Stimulated activated CD4-positive, alpha-beta T cell treated with anti-CD3 and anti-CD28 coated beads, Interleukin-4, amount 100 ng/mL, for 1 hour (primary cell): ENCODE measurements around the gene DCLK1.

Experiments
- DNase-seq: peaks from one replicate; pipeline ENCODE4 v3.0.0-alpha.2; 2020

Gene DCLK1

DNA sequence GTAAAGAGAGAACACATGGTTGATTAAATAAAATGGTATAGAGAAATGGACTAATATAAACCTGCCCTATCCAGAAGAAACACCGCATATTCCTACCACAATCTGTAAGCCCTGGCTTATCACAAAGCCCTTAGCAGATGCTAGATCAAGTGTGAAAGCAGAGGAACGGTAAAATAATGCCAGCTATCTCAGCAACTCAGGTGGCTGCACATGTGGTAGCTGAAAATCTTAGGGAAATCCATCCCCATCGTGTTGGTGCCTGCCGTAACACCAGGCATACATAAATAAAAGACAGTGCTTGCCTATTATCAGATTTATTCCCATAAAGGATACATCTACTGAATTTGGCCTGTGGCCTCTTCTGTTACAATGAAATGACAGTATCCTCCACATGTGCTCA, 350.6 kb downstream of the DCLK1 start:
- no peak for DNase-seq

DNA sequence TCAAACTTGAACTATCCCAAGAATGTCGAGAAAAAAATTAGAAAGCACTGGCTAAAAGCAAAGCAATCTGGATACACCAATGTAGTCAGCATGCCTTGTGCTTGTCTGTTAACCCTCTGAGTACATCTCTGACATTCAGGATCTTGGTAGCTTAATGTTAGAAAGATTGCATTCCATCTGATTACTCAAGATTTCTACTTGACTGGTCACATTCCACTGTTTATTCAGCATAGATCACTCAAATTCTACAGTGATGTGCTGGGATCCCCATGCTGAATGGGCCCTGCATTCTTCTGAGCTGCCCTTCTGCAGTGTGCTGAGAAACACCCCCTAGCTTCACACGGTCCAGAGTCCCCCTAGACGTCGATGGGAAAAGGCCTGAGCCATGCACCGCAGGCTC, 359.3 kb downstream of the DCLK1 start:
- DNase-seq: no peak

DNA sequence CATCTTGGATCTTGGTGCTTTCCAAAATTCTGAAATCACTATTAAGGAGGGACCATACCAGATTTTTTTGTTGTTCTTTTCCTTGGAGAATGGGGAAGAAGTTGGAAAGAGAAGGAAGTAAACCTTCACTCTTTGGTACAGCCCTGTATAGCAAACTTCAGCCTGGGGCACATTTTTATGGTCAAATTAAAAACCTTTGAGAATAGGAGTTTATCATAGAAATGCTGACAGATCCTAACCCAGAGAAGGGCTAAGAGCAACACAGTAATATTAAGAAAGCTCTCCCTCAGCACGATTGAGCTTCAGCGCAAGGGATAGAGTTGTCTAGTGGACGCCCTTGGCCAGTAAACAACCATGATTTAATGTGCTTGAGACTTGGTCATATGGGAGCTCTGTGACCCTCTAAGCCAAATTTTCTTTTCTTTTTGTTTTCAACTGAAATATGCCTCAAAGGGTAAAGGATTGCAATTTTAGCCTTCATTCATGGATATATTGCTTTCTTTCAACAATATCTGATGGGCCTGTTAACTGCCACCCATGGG, 360.4 kb downstream of the DCLK1 start:
- no peak for DNase-seq

DNA sequence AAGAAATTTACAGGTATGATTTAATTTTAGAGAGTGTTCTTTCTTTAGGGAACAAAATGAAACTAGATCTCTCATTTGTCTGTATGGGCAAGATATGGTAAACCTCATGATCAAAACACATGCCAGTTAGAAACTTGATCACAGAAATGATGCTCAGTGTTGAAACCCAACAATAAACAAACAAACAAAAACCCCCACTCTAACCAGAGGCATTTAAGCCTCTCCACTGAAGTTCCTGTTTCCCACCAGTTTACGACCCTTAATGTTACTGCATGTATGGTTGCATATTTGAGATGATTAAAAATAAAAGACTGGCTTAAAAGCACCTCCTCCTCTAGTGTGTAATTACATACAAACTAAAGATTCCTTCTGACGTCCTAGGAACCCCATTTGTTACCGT, 361.4 kb downstream of the DCLK1 start:
- DNase-seq: no peak

DNA sequence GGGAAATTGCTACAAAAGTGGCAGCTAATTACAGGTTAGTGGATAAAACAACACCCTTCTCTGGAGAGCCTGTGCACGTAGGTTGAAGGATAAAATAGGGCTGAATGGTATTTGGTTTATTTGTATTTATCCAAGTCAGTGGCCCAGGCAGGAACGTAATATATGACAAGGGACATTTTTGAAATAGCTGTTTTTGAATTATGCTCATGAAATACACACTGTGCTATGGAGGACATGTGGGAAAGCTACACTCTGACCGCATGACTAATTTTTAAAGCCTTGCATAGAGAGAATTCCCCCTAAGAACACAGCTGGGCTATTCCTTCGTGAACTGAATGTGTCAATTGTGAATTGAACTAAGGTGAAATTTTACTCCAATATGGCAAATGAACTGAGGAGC, 362.6 kb downstream of the DCLK1 start:
- DNase-seq: no peak

DNA sequence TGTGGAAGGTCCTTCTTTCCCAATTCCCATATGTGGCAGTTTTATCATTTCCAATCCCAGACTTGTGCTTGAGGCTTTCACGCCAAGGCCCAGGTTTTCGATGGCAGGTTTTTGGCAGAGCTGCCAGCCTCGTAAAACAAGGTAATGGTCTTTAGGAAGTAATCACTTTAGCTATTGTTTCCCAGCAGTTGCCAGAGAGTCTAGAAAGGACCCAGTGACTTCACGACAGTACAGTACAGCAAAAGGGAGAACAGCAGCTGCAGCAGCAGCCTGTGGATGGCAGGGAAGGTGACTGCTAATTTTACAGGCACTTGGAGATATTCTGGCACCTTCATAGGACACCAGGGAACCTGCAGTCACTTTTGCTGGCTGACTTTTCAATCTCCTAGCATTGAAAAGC, 363.1 kb downstream of the DCLK1 start:
- DNase-seq: no peak

DNA sequence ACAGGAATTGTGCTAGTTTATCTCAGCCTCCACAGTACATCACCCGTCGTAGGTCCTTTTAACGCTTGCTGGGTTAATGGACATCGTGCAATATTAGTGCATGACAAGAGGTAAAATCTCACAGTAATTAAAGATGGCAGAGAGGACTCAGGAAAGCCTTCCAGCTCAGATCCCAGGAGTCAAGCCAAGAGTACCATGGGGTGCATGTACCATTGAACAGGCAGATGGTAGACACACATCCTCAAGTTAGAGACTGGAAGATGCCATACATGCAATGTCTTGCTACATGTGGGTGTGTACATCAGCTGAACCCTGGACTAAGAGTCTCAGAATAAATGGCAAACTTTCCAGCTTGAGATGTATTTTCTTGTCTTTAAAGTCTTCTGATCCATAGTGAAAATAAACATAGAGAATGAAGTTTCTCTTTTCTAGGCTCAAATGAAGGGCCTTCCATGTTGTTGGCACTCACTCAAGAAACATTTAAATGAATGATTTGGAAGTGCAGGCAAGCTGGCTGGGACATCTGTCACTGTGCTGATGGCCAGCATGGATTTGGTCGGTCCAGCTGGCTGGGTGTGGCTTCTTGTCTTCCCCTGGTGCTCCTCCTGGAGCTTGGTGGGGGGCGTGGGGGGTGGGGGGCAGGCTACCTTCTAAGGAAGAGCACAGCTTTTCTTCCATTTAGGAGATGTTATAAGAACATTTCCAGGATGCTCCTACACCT, 363.8 kb downstream of the DCLK1 start:
- DNase-seq: no peak

DNA sequence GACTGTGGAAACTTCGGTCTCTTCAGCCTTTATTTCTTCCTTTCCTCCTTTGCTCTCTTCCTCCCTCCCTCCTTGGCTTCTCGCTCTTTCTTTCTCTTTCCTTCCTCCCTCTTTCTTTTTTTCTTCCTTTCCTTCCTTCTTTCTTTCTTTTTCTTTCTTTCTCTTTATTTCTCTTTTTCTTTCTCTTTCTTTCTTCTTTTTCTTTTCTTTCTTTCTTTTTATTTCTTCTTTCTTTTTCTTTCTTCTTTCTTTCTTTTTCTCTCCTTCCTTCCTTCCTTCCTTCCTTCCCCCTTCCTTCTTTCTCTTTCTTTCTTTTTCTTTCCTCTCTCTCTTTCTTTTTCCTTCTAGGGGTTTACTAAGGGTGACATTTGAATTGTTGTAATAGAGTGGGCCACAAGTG, 364.5 kb downstream of the DCLK1 start:
- DNase-seq: no peak

DNA sequence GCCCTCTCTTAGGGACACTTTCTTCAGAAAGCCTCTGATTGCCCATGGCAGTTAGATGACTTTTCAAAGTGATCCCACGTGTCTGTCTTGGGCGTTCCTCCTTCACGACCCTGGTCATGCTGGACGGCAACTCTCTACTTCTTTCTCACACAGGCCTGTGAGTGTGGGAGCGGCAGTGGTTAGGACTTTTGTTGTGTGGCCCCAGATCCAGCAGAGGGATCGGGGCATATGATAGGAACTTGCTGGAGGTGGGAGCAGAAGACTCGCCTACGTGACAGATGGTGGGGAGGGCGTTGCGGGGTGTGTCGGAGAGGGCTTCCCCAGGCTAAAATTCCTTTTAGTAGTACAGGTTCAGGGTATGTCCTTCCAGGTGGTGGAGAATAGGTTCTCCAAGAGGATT, 365.2 kb downstream of the DCLK1 start:
- no peak for DNase-seq

DNA sequence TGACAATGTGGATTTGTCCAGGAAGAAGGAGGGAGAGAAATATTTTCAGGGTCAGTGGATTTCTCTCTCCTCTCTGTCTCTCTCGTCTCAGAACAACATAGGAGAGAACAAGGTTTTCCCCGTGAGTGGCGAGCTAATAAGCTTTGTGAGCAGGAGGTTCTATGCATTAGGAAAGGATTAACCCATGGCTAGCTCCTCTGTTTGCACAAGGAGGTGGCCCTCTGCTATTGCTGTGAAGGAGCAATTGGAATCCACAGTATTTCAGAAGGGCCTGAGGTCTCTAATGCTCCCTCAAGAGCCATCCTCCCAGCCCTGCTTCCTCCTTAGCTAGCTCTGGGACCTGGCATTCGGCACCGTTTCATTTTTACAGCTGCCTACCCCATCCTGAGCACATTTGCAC, 365.8 kb downstream of the DCLK1 start:
- no peak for DNase-seq

DNA sequence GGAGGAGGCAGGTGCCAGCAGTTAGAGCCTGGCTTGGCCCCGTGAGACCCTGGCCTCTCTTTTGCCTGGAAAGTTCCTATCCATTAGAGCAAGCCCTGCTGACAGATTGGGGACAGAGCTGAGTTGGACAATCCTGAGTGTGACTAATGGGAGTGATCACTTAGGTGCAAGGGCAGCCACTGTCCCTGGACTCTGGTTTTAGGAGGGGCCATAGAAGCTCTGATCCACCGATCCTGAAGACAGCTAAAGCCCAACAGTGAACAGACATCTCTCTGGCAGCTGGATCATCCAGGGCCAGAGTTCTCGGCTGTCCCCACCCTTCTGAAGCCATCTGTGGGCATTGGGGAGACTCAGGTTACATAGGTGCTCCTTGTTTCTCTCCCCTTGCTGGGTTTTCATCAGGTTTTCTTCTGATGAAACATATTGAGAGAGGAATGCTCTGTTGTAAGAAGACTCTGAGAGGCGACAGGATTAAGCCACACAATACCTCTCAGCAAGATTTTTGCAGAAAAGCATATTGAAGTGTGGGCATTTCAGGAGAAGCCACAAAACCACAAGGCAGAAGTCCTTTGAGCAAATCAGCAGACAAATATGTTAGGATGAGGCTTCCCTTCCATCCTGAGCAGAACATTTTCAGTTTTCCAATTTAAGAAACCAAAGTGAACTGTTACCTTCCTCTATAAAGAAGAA, 366.7 kb downstream of the DCLK1 start:
- no peak for DNase-seq

DNA sequence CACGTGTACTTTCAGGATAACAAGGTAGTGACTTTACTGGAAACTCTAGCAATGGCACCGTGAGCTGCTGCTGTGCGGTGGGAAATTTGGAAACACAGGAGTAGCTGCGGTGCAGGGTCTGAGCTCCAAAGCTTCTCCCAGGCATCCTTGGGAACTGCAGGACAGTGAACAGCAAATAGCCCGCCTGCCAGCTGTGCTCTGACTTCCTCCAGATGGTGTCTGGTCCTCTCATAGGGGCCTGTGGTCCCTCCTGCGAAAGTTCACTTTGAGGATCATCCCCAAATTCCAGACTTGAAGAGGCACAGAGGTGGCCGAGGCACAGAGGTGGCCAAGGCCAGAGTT, 367.4 kb downstream of the DCLK1 start:
- no peak for DNase-seq

DNA sequence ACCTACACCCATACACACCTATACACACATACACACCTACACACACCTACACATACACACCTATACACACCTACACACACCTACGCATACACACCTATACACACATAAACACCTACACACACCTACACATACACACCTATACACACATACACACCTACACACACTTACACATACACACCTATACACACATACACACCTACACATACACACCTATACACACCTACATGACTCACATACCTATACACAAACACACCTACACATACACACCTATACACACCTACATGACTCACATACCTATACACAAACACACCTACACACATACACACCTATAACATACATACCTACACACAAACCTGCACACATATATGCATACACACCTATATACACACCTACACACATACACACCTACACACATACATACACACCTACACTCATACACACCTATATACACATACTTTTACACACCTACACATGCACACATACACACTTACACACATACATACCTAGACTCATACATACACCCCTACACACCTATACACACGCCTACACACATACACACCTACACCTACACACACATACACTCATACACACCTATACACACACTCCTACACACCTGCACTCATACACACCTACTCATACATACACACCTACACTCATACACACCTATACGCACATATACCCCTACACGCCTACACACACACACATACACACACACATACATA, 368.0 kb downstream of the DCLK1 start:
- no peak for DNase-seq

DNA sequence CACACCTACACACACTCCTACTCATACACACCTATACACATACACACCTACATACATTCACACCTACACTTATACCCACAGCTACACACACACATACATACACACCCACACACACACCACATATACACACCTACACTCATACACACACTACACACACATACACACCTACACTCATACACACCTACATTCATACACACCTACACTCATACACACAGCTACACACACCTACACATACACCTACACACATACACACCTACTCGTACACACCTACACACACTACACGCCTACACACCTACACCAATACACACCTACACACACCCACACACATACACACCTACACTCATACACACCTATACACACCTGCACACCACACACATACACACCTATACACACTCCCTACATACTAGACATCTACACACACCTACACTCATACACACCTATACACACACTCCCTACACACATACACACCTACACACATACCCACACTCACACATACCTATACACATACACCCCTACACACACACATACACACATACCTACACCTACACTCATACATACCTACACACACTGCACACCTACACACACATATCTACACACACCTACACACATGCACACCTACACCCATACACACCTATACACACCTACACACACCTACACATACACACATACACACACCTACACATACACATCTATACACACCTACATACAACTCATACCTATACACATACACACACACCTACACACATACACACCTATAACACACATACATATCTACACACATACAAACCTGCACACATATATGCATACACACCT, 369.5 kb downstream of the DCLK1 start:
- no peak for DNase-seq

DNA sequence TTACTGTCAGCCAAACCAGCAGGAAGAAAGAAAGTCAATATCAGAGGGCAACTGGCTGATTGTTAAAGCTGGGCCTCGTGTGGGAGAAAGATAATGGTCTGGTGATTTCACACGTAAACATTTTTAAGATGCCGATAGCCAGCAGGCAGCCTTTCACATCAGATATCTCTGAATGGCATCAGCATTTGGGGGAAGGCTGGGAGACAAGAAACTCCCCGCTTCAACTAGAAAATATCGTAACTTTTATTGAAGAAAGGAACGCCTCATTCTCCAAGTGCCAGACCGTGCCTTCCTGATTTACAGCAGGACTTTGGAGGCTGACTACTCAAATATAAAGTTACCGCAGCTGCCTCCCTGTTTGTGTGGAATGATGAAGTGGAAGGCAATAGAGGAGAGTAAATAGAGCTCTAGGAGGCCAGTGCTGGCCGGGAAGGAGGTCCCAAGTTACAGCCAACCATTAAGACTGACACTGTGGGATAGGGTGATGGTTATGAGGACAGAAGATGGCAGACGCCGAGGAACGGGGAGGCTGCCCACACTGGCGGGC, 370.4 kb downstream of the DCLK1 start:
- no peak for DNase-seq

DNA sequence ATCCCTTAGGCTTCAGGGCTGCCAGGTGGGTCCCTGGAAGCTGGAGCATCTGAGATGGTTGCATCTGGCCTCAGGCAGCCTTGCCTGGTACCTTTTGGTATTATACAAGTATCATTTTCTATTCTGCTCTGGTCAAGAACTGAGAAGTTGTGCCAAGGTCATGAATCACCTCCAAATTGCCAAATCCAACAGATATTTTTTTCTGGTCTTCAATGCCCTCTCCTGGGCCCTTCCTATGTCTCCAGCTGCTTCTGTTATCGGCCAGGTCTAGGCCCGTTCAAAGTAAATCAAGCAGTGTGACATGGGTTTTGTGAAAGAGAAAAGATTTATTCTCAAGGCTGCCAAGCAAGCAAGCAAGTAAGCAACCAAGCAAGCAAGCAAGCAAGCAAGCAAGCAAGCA, 383.6 kb downstream of the DCLK1 start:
- DNase-seq: no peak

DNA sequence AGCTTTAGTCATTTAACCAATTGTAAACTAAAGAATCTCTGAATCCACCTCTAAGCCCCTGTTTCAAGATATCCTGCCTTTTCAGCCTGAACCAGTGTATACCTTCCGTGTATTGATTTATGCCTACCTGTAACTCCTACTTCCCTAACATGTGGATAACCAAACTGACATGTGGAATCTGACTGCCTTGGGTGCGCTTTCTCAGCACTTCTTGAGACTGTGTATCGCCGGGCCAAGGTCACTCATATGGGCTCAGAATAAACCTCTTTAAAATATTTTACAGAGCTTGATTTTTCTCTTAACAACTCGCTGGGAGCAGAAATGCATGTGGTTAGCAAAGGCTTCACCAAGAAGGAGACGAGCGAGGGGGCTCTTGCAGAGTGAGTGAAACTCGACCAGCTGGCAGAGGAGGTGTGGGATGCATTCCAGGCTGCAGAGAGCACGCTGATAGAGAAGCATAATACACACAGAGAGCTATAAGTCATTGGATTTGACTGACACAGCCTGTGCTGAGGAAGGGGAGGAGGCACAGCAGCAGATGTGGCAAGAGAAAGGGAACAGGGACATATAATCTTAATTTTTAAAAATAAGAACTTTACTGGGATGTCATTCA, 386.5 kb downstream of the DCLK1 start:
- no peak for DNase-seq

DNA sequence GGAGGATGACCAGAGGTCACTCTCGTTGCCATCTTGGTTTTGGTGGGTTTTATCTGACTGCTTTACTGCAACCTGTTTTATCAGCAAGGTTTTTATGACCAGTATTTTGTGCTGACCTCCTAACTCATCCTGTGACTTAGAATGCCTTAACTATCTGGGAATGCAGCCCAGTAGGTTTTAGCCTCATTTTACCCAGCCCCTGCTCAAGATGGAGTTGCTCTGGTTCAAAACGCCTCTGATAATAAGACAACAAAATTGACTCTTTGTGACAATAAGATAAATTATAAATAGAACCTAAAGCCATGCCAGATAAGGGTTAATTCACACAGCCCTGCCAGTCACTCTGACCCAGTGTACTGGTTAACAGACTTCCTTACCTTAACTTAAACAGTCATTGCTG, 387.0 kb downstream of the DCLK1 start:
- DNase-seq: no peak

DNA sequence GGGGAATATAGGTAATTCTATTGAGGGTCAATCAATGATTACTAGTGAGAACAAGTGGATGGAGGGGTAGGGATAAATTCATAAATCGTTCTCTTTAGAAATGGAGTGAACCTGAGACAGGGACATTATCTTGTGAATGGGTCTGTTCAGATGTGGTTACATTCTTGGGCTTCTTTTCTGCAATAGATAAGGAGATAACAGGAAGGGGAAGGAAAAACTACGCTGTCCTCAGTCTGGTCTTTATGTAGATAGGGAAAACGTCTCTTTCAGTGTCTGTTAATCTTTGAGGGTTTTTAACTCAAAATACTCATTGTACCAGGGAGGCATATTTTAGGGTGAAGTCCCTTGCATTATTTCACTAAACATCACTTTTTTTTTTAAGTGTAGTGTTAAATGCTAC, 388.0 kb downstream of the DCLK1 start:
- no peak for DNase-seq

DNA sequence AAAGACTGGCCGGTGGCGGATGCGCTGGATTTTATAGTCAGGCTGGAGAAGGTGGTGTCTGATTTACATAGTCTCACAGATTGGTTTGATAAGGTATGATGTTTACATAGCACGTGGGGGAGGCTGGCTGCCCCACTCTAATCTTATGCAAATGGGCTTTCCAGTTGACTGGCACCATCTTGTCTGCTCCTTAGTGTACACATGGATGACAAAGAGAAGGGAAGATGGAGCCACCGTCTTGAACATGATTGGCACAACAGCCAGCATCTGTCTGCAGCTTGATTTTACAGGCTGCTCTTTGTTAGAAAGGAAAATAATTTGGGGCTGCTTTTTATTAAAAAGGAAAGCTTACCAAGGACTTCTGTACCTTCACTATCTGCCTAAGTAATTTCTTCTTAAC, 389.5 kb downstream of the DCLK1 start:
- DNase-seq: no peak

DNA sequence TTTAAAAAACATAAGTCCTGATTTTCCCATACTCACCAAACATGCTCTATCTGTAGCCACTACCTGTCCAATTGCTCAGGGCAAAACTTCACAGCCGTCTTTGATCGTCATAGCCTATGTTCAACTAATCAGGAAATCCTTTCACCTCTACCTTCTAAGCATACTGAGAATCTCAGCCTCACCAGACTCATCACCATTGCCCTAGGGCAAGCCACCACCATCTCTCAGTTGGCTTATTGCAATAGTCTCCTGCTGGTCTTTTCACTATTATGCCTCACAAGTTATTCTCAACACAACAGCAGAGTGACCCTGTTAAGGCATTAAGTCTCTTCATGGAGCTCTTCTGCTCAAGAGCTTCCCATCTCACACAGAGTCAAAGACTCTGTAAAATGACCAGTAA, 394.3 kb downstream of the DCLK1 start:
- DNase-seq: no peak

DNA sequence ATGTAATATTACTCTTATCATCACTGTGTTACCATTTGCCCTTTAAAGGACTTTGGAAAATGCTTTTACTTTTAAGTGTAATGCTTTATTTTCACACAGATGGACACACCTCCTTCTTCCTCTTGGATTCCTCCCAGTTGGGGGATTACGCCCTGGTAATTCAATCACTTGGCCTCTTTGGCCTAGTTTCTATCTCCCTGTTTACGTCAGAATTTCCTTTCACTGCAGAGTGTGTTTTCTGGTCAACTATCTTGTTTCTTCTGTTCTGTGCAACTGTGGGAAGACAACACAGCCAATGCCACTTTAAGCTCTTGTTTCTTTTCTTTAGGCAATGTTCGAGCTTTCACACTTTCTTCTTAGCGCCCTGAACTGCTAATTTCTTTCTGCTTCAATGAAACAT, 397.4 kb downstream of the DCLK1 start:
- no peak for DNase-seq

DNA sequence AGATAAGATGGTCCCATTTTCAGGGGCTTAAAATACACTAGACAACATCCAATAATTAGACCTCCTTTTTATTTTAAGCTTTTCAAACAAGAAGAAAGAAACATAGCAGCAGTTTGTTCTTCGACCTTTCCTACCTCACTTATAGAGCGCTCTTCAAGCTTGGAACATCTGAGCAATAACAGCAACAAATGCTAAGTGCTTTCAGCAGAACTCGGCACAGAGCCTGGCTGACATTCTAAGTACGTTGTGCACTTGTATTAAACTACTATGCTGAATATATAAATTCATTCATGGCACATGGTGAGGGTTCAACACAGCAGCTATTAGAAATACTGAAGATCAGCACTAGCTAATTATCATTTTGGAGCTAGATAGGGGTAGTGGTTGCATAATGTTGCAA, 398.6 kb downstream of the DCLK1 start:
- no peak for DNase-seq
